ENCODE results near the gene GPR26.

GPR26 gene

DNA sequence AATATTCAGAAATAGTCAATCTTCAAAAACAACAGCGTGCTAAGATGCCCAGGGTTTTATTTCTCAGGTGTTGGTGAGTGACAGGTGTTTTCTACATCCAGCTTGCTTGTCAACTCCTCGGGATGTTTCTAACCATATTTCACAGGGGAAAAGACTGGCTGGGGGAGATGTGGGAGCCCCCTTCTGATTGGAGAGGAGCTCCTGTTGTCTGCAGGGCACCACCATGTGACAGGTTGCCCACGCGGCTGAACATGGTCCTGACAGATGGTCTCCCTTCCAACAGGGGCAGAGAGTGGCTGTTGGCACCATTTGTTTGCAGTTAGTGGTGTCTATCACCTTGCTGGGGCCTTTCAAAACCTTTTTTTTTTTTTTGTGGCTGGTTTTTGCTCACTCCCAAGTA lies 16.5 kb upstream of the GPR26 start:
- no peak for DNase-seq

- DNase-seq = no peak
These were observed 14.6 kb upstream of the GPR26 start for GRCh38 chr10:123651421-123652047.

DNA sequence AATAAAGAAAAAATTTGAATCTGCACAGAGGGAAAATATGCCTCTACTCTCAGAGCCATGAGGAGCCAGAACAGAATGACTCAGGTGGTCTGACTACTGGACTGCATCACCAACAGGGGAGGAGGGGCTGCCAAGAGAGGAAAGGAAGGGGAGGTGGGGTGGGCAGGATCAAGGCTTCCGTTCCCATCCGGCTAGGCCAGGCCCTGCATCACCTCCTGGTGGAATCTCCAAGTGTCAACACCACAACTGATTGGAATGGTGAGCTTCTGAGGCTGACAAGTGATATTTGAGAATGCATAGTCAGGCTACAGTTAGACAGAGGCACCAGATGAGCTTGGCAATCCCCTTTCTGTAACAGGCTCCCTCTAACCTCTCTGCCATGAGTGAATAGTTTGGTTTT lies 10.4 kb upstream of the GPR26 start:
- no peak for DNase-seq

GRCh38 chr10:123663522-123663921 lies 2.6 kb upstream of the GPR26 start:
- no peak for DNase-seq

DNA sequence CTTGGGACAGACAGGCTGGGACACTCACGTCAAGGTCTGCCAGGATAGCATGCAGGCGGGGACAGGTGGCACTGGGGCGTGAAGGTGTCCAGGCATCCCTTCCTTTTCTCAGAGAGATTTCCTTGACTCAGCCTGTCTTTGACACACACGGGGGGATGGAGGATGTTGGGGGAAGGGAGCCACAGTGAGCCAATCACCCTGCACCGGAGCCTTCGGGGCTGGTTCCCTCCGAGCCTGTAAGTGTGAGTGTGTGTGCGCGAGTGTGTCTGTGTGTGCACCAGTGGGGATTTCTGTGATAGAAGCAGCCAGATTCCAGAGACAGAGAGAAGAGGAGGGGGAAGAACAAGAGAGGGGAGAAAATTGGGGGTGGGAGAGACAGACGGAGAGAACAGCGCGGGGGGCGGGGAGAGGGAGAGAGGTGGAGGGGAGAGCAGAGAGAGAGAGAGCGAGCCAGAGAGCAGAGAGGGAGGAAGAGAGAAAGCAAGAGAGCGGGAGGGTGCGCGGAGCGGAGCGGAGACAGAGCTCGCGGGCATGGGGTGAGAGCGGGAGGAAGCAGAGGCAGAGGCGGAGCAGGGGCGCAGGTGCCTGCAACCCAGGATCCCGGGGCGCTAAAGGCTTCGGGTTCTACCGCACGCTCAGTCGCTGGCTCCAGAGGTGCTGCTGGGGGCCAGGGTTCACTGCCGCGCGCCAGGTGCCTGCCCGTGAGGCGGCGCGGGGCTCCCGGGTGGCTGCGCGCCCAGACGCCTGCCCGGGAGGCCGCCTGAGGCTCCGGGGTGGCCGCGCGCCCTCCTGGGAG lies 466 bp upstream of the GPR26 start:
- DNase-seq = no peak

GRCh38 chr10:123669886-123670285 lies 3.7 kb downstream of the GPR26 start:
- DNase-seq = no peak

DNA sequence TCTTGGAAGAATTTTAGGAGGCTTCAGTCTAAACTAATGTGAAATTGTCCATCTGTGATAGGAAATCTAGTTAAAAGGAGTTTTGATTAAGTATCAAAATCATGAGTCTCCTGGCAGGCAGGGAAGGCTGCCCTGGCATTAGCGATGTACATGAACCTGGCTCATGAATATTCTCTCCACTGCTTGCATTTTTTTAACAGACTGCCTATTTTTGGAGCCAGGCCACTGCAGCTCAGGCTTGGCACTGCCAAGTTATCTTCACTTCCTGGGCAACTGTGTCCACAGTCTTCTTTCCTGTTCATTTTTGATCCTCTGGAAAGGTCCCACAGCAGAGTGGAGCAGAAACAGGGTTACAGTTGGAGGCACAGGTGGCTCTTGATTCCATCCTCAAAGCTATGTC lies 7.0 kb downstream of the GPR26 start:
- DNase-seq = no peak

- DNase-seq = no peak
These were observed 8.6 kb downstream of the GPR26 start for GRCh38 chr10:123674741-123675140.

GRCh38 chr10:123675811-123676210 lies 9.7 kb downstream of the GPR26 start:
- no peak for DNase-seq

DNA sequence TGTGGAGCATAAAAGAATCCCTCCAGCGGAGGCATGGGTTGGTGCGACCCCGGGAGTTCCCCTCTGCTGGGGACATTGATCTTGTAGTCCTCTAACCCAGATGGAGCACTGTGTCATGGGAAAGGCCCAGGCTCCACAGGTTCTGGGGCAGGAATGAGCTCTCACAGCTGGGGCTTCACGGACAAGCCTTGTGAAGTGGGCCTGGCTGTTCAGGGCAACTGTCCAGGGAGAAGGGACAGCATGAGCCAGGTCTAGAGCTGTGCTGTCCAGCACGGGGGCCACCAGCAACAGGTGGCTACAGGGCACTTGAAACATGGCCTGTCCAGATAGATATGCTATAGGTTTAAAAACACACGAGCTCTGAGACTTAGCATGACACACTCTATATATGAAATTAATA lies 11.4 kb downstream of the GPR26 start:
- no peak for DNase-seq

DNA sequence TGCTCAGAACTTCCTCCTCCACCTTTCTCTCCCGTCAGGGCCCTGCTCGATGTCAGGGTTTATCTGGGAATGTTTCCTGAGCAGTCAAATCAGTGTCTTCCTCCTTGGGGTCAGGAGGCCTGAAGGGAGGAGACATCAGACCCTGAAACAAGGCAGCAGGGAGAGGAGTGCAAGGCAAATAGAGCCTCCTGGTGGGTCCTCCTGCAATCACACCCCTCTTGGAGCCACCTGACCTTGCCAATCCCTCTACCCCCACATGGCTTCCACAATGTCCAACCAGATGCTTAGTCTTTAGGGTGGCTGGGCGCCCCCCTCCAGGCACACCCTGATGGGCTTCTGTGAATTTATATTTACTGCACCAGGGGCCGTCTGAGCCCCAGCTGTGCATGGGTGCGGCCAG lies 12.2 kb downstream of the GPR26 start:
- DNase-seq = no peak

DNA sequence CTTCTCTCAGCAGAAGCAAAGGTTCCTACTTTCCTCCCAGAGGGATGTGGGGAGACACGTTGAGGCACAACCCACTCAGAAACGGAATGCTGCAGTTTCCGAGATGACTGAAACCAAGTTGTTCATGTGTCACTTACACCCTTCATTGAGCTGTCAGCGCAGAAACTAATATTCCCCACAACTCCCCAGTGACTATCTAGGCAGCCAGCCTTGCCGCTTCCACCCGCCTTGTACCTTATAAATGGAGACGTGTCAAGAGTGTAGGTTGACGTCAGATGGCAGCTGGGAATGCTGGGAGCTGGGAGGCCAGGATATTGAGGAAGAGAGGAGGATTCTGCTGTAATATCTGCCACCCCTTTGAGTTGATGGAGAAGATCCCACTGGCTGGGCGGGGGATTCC lies 15.1 kb downstream of the GPR26 start:
- no peak for DNase-seq

DNA sequence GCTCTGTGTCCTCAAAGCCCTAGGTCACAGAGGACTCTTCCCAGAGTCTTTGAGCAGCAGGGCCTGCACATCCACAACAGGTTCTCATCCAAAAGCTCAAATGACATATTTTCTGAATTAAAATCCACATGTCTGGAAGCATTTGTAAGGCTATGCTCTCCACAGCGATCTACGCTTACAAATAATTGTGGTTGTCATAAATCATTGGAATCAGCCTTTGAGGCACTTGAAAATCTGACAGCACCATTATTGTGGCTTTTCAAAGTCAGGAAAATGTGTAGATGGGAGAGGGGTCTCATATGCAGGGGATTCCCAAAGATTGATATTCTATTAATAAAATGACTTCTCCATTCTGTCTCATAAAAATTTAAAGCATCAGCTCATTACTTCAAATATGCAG lies 16.3 kb downstream of the GPR26 start:
- DNase-seq = no peak

- no peak for DNase-seq
These were observed 17.3 kb downstream of the GPR26 start for GRCh38 chr10:123683459-123683858.

DNA sequence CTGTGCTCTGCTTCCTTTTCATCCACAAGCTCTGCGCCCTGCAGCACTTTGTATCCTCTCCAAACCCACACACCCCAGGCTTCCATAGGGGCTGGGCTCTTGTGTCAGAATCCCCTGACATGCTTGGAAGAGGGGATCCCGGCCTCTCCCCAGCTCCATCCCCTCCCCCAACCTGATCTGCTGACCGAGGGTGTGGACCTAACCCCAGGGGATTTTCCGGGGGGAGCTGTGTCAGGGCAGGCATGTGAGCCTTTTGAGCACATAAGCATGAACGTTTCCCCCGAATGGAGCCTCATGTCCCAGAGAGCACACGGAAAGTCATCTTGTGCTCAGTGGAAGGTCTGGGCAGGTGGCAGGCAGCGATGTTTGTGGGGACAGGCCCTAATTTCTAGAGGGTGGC lies 17.7 kb downstream of the GPR26 start:
- no peak for DNase-seq

GRCh38 chr10:123685260-123685659 lies 19.1 kb downstream of the GPR26 start:
- no peak for DNase-seq

DNA sequence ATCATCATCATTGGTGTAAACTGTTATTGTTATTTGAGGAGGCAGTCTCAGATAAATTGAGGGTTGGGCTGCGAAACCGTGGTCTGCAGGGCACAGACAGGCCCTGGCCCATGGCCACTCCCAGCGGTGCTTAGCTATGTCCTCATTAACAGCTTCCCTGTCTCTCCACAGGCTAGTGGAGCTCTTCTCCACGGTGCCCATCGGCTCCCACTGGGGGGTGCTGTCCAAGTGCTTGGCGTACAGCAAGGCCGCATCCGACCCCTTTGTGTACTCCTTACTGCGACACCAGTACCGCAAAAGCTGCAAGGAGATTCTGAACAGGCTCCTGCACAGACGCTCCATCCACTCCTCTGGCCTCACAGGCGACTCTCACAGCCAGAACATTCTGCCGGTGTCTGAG lies 21.6 kb downstream of the GPR26 start:
- no peak for DNase-seq

GRCh38 chr10:123689880-123690279 lies 23.7 kb downstream of the GPR26 start:
- no peak for DNase-seq

DNA sequence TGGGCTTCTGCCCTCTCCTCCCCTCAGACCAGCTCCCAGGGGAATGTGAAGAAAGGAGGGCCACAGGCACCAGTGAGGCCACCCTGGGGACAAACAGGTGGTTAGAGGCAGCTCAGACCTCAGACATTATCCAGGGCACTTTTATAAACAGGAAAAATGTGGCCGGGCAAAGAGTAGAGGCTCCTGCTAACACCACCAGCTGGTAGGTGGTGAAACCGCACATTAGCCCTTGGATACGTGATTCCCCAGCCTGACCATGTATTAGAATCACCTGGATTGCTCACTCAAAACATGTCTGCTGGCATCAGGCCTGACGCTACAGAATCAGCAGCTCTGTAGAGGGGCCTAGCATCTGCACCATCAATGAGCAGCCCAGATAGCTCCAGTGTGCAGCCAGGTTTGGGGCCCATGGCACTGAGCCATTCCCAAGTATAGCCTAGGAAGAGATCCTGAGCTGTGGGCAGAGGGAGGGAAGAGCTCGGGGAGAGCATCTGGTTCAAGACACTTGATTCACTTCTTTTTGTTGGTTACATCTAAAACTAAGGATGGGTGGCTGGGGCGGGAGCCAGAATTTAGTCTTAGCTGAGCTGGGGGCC lies 37.1 kb downstream of the GPR26 start:
- DNase-seq = no peak

GRCh38 chr10:123704076-123704475 lies 37.9 kb downstream of the GPR26 start:
- no peak for DNase-seq

DNA sequence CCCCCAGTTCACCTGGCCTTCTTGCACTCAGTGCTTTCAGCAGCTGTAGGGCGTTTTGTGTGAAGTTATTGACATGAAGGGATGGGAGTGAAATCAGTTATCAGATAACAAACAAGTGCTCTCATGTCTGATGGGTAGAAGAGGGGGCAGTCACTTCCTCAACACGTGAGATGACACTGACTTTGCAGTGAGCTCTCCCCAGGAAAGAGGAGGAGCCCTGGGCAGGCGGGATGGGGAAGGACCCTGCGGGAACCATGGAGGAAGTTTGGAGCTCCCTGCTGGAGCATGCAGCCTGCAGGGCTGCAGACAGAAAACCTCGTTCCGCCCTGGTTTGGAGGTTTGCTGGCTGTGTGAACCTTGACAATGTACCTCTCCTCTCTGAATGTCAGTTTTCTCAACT lies 38.7 kb downstream of the GPR26 start:
- no peak for DNase-seq

- no peak for DNase-seq
These were observed 40.1 kb downstream of the GPR26 start for GRCh38 chr10:123706236-123706635.

DNA sequence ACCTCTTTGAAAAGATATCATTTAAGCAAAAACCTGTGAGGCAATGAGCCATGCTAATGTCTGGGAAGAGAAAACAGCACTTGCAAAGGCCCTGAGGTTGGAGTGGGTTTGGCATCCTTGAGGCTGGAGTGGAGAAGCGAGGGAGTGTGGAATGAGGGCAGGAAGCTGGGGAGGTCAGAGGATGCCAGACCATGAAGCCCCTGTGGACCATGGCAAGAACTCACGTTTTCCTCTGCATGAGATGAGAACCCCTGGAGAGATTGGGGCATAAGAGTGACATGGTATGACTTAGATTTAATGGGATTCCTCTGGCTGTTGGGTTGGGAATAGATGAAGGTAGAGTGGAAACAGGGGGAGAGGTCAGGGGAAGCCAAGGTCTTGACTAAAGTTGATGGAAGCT lies 49.4 kb downstream of the GPR26 start:
- DNase-seq = no peak

GRCh38 chr10:123717336-123717735 lies 51.2 kb downstream of the GPR26 start:
- DNase-seq = no peak
